GM23248 (cell line): ENCODE data around the gene RPP21.

Source experiments
- EZH2 ChIP-seq: fragments of 200-600 bp; sonication (generic); IDR thresholded peaks from 2 replicates; pipeline ENCODE4 v1.6.1; 2018; ENCODE audit warnings: antibody characterized with exemption, mild to moderate bottlenecking; ENCODE audit not compliant: insufficient read depth, poor library complexity, severe bottlenecking
- EZH2phosphoT487 ChIP-seq: fragments of 200-600 bp; sonication (generic); IDR thresholded peaks from 2 replicates; pipeline ENCODE4 v1.6.1; 2018; ENCODE audit warnings: antibody characterized with exemption, moderate library complexity, mild to moderate bottlenecking, low read depth; ENCODE audit not compliant: insufficient read depth

GRCh38 chr6:30295837-30296236 is 49.1 kb upstream of the RPP21 start:
- TF ChIP-seq EZH2, result no peak
- no peak for TF ChIP-seq EZH2phosphoT487
